SK-N-SH (cell line): ENCODE results near the gene ROMO1. TPM values are rescaled to one million over a fixed set of nuclear protein-coding genes. Genes with fewer than 3 reads are reported as not detected.

Experiments used
- CTCF ChIA-PET: fragments of 300-600, 350-600 bp; formaldehyde crosslinking; extraction: SDS; loops from one replicate; lab custom pipeline; 2021; lab: Yijun Ruan, JAX
- POLR2A ChIA-PET: fragments of 350-600 bp; sonication (Branson Sonifier 250); formaldehyde crosslinking; extraction: SDS; loops from one replicate; lab custom pipeline; 2020; ENCODE audit warnings: antibody characterized with exemption, inconsistent platforms; lab: Yijun Ruan, JAX
- DNase-seq: peaks from one replicate; pipeline ENCODE4 v3.0.0; 2012
- H2AFZ ChIP-seq: fragments of 200-600 bp; sonication (generic); 2 replicates; pipeline ENCODE4 v1.8.1; 2016; ENCODE audit warnings: antibody characterized with exemption, mild to moderate bottlenecking, low read depth
- H3F3A ChIP-seq: fragments of 200-600 bp; sonication (generic); replicated peaks from 2 replicates; pipeline ENCODE3; 2016; ENCODE audit warnings: antibody characterized with exemption, mild to moderate bottlenecking; ENCODE audit not compliant: insufficient read depth
- H3K27ac ChIP-seq, 2 experiments: fragments of 200-500 bp in 1 of 2; fragments of 200-600 bp in 1 of 2; sonication (Bioruptor generic) in 1 of 2; sonication (generic), shearing (Covaris generic) in 1 of 2; 2 replicates each; pipeline versions ENCODE4 v1.5.1 to v1.6.1; 2014 to 2016; ENCODE audit warnings: low read depth in 2 of 2, inconsistent platforms in 1 of 2, low read length in 1 of 2, mild to moderate bottlenecking in 1 of 2, mixed read lengths in 1 of 2
- H3K27me3 ChIP-seq: fragments of 200-600 bp; sonication (generic), shearing (Covaris generic); 2 replicates; pipeline ENCODE4 v1.6.1; 2016; ENCODE audit warnings: mixed run types; ENCODE audit not compliant: insufficient read depth
- H3K36me3 ChIP-seq, 2 experiments: fragments of 200-500 bp in 1 of 2; fragments of 200-600 bp in 1 of 2; sonication (Bioruptor generic) in 1 of 2; sonication (generic) in 1 of 2; replicated peaks in 1 of 2; 2 replicates each; pipeline versions ENCODE3 to v1.5.1; 2014 to 2016; ENCODE audit warnings: low read length in 1 of 2, mild to moderate bottlenecking in 1 of 2; ENCODE audit not compliant: insufficient read depth in 2 of 2, control insufficient read depth in 1 of 2
- H3K4me1 ChIP-seq, 2 experiments: fragments of 200-500 bp in 1 of 2; fragments of 200-600 bp in 1 of 2; sonication (Bioruptor generic) in 1 of 2; sonication (generic), shearing (Covaris generic) in 1 of 2; 2 replicates each; pipeline versions ENCODE4 v1.5.1 to v1.6.1; 2014 to 2016; ENCODE audit warnings: low read depth in 1 of 2, low read length in 1 of 2, mixed run types in 1 of 2; ENCODE audit not compliant: insufficient read depth in 2 of 2, control insufficient read depth in 1 of 2
- H3K4me2 ChIP-seq: fragments of 200-600 bp; sonication (generic), shearing (Covaris generic); 2 replicates; pipeline ENCODE4 v1.6.1; 2017; ENCODE audit warnings: mixed run types
- H3K4me3 ChIP-seq, 2 experiments: fragments of 200-500 bp in 1 of 2; fragments of 200-600 bp in 1 of 2; sonication (Bioruptor generic) in 1 of 2; sonication (generic), shearing (Covaris generic) in 1 of 2; 2 replicates each; pipeline versions ENCODE4 v1.5.1 to v1.8.1; 2014 to 2016; ENCODE audit warnings: low read depth in 2 of 2, inconsistent platforms in 1 of 2, low read length in 1 of 2, mild to moderate bottlenecking in 1 of 2, mixed read lengths in 1 of 2, moderate library complexity in 1 of 2
- H3K79me2 ChIP-seq: fragments of 200-600 bp; sonication (generic); 2 replicates; pipeline ENCODE4 v1.8.1; 2017; ENCODE audit warnings: mild to moderate bottlenecking; ENCODE audit not compliant: insufficient read depth
- H3K9ac ChIP-seq: fragments of 200-600 bp; sonication (generic); 2 replicates; pipeline ENCODE4 v1.6.1; 2017; ENCODE audit warnings: mixed run types
- H3K9me2 ChIP-seq: fragments of 200-600 bp; sonication (generic); 2 replicates; pipeline ENCODE4 v1.6.1; 2017; ENCODE audit warnings: mixed run types
- H3K9me3 ChIP-seq: fragments of 200-600 bp; sonication (generic); 2 replicates; pipeline ENCODE4 v1.6.1; 2017; ENCODE audit warnings: mixed run types, mild to moderate bottlenecking, moderate library complexity
- H4K20me1 ChIP-seq: fragments of 200-600 bp; sonication (generic); 2 replicates; pipeline ENCODE4 v1.6.1; 2017; ENCODE audit warnings: mild to moderate bottlenecking, mixed run types; ENCODE audit not compliant: insufficient read depth
- CHD2 ChIP-seq: fragments of 150-350 bp; IDR thresholded peaks from 2 replicates; pipeline ENCODE4 v1.6.1; 2018; ENCODE audit warnings: low read length; ENCODE audit not compliant: partially characterized antibody
- EP300 ChIP-seq, 2 experiments: IDR thresholded peaks; 2 replicates each; pipeline versions ENCODE4 v1.4.0 to v1.6.1; 2012; ENCODE audit warnings: borderline replicate concordance in 1 of 2, low read depth in 1 of 2, low read length in 1 of 2
- JUND ChIP-seq: IDR thresholded peaks from 2 replicates; pipeline ENCODE4 v1.4.0; 2012
- NFIC ChIP-seq: IDR thresholded peaks from 2 replicates; pipeline ENCODE4 v1.4.0; 2012; ENCODE audit warnings: borderline replicate concordance
- NRF1 ChIP-seq: IDR thresholded peaks from 2 replicates; pipeline ENCODE4 v1.6.1; 2012; ENCODE audit warnings: low read depth, mild to moderate bottlenecking, low read length
- POLR2AphosphoS5 ChIP-seq: IDR thresholded peaks from 2 replicates; pipeline ENCODE4 v1.6.1; 2012; ENCODE audit warnings: low read depth, low read length
- RCOR1 ChIP-seq: fragments of 150-350 bp; IDR thresholded peaks from 2 replicates; pipeline ENCODE4 v1.6.1; 2017; ENCODE audit warnings: antibody characterized with exemption, low read length
- RXRA ChIP-seq: IDR thresholded peaks from 2 replicates; pipeline ENCODE4 v1.4.0; 2012; ENCODE audit warnings: low read depth, mild to moderate bottlenecking, borderline replicate concordance
- SMC3 ChIP-seq: IDR thresholded peaks from 2 replicates; pipeline ENCODE4 v1.6.1; 2012; ENCODE audit warnings: low read depth, low read length, improper control_type of control experiment
- TCF12 ChIP-seq: IDR thresholded peaks from 2 replicates; pipeline ENCODE4 v1.4.0; 2012
- TEAD4 ChIP-seq: IDR thresholded peaks from 2 replicates; pipeline ENCODE4 v1.4.0; 2012; ENCODE audit warnings: mild to moderate bottlenecking, borderline replicate concordance; ENCODE audit not compliant: insufficient read depth
- USF2 ChIP-seq: fragments of 150-350 bp; IDR thresholded peaks from 2 replicates; pipeline ENCODE4 v1.6.1; 2017; ENCODE audit warnings: antibody characterized with exemption, low read length, low read depth, borderline replicate concordance
- WGBS: methylation state at CpG from one replicate; pipeline ENCODE4 v1.1.6; 2017; ENCODE audit warnings: low lambda C conversion rate; 5-methylcytosine and 5-hydroxymethylcytosine counted together
- polyA plus RNA-seq, 3 experiments: library from polyadenylated mRNA; depleted of rRNA; stranded (reverse); fragments of >200 nt; gene quantifications; 2 replicates each; pipeline ENCODE4 v1.2.3, GENCODE V29; 2012
- TF ChIP-seq, protein P1 (sequence below): IDR thresholded peaks from 2 replicates; pipeline ENCODE4 v1.4.0; 2012; ENCODE audit warnings: low read depth, borderline replicate concordance
- TF ChIP-seq, protein P2 (sequence below): IDR thresholded peaks from 2 replicates; pipeline ENCODE4 v1.4.0; 2012; ENCODE audit warnings: low read depth
- TF ChIP-seq, protein P3 (sequence below): fragments of 200-600 bp; sonication (generic); IDR thresholded peaks from 2 replicates; pipeline ENCODE4 v1.6.1; 2017; ENCODE audit warnings: antibody characterized with exemption, mild to moderate bottlenecking, moderate library complexity

The ROMO1 gene
- polyA plus RNA-seq, 1 of the 3 experiments (the other 2 are of a cell fraction): 1,273 TPM

DNA sequence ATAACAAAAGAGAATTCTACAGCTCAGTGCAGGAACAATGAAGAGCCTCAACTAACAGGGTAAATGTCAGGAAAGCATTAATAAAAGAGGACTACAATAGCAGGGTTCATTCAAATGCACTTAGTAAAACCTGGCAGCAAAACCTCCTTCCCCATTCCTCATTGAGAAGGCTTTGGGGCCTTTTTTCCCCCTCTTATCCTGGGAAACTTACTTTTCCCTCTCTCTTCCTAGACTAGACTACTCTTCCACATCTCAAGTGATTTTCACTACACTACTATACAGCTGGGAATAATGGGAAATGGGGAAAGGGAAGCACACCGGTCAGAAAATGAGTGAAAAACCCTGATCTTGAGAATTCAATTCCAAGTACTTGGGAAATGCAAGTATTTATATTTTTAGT lies 10.1 kb downstream of the ROMO1 start:
- TF ChIP-seq, protein P1, sequence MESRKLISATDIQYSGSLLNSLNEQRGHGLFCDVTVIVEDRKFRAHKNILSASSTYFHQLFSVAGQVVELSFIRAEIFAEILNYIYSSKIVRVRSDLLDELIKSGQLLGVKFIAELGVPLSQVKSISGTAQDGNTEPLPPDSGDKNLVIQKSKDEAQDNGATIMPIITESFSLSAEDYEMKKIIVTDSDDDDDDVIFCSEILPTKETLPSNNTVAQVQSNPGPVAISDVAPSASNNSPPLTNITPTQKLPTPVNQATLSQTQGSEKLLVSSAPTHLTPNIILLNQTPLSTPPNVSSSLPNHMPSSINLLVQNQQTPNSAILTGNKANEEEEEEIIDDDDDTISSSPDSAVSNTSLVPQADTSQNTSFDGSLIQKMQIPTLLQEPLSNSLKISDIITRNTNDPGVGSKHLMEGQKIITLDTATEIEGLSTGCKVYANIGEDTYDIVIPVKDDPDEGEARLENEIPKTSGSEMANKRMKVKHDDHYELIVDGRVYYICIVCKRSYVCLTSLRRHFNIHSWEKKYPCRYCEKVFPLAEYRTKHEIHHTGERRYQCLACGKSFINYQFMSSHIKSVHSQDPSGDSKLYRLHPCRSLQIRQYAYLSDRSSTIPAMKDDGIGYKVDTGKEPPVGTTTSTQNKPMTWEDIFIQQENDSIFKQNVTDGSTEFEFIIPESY: no peak
- TF ChIP-seq CHD2 (no peak), POLR2AphosphoS5 (no peak), NFIC (no peak), TCF12 (no peak), RXRA (no peak), EP300 (IDR thresholded peaks at IDR 0.05; ENCODE audit: borderline replicate concordance in 1 of 2, low read depth in 1 of 2, low read length in 1 of 2) (no peak), USF2 (no peak), JUND (no peak)
- no peak for DNase-seq
- ChIA-PET CTCF (interaction anchor here (1.0 to 4.3 kb wide), 5 partner anchors 9 to 206 kb away, joined by 3 to 18 read pairs (median 4); partner anchors contain the start of genes NFS1 and ROMO1), POLR2A (no interaction called here)
- Histone ChIP-seq H3K4me1 (peaks cover 0 to 21% of the 10 kb centered on the region in 2 experiments; a peak in 3 of 4 replicates), H3K27ac (peak overlapping the region; percentile 11 to 42; a peak in 2 of 4 replicates), H3K36me3 (peaks cover 91 to 98% of the 10 kb centered on the region in 2 experiments), H3K79me2 (peaks cover 93% of the 10 kb centered on the region), H4K20me1 (peaks cover 91% of the 10 kb centered on the region), H3K4me2 (no peak overlapping the region), H3K27me3 (no peaks in the 10 kb centered on the region), H3K9ac (no peak overlapping the region; the same call in 1 of the 2 replicates), H3K4me3 (no peak overlapping the region), H2AFZ (no peak overlapping the region), H3F3A (peaks cover 95% of the 10 kb centered on the region), H3K9me3 (no peaks in the 10 kb centered on the region), H3K9me2 (no peaks in the 10 kb centered on the region)
- 68% methylated on average over 1 of the region's 1 CpG for WGBS

DNA sequence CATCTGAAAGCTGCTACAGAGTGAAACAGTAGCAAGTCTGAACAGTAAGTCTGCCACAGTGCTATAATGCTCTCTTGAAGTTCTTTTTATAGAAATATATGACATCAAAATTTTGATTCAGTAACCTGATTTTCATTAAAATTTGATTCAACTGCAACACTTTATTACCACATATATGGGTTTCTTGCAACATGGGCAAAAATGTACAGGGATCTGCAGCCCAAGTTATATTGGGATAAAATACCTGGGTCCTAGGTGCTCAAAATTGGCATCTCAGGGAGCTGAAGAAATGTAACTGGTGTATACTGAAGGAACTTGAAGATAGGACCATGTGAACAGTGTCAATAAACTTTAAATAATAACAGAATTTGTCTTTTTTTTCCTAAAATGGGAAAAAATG lies 10.8 kb downstream of the ROMO1 start:
- H3K4me3 ChIP-seq: no peak overlapping the region
- H4K20me1 ChIP-seq: peaks cover 86% of the 10 kb centered on the region
- POLR2A ChIA-PET: no interaction called here
- H3F3A ChIP-seq: peaks cover 92% of the 10 kb centered on the region
- DNase-seq: no peak
- TF ChIP-seq TEAD4 (no peak), RCOR1 (no peak), SMC3 (no peak), EP300 (IDR thresholded peaks at IDR 0.05; ENCODE audit: borderline replicate concordance in 1 of 2, low read depth in 1 of 2, low read length in 1 of 2) (no peak), NRF1 (no peak), JUND (no peak)
- TF ChIP-seq, protein P2, sequence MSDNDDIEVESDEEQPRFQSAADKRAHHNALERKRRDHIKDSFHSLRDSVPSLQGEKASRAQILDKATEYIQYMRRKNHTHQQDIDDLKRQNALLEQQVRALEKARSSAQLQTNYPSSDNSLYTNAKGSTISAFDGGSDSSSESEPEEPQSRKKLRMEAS: no peak
- TF ChIP-seq, protein P3, sequence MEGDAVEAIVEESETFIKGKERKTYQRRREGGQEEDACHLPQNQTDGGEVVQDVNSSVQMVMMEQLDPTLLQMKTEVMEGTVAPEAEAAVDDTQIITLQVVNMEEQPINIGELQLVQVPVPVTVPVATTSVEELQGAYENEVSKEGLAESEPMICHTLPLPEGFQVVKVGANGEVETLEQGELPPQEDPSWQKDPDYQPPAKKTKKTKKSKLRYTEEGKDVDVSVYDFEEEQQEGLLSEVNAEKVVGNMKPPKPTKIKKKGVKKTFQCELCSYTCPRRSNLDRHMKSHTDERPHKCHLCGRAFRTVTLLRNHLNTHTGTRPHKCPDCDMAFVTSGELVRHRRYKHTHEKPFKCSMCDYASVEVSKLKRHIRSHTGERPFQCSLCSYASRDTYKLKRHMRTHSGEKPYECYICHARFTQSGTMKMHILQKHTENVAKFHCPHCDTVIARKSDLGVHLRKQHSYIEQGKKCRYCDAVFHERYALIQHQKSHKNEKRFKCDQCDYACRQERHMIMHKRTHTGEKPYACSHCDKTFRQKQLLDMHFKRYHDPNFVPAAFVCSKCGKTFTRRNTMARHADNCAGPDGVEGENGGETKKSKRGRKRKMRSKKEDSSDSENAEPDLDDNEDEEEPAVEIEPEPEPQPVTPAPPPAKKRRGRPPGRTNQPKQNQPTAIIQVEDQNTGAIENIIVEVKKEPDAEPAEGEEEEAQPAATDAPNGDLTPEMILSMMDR: no peak
- TF ChIP-seq, all 33 proteins: peak for 0
- peaks cover 91 to 98% of the 10 kb centered on the region in 2 experiments for H3K36me3 ChIP-seq
- no peak overlapping the region for H3K4me2 ChIP-seq
- no peak overlapping the region for H2AFZ ChIP-seq
- H3K79me2 ChIP-seq: peaks cover 93% of the 10 kb centered on the region
- no peaks in the 10 kb centered on the region for H3K27me3 ChIP-seq
- CTCF ChIA-PET: interaction anchor here (1.0 to 4.3 kb wide), 5 partner anchors 10 to 207 kb away, joined by 3 to 18 read pairs (median 4); partner anchors contain the start of genes NFS1 and ROMO1
- no peak overlapping the region for H3K9ac ChIP-seq
- H3K4me1 ChIP-seq: peaks cover 0 to 21% of the 10 kb centered on the region in 2 experiments; a peak in 3 of 4 replicates
- H3K9me2 ChIP-seq: no peaks in the 10 kb centered on the region
- no peaks in the 10 kb centered on the region for H3K9me3 ChIP-seq
- peak overlapping the region in 1 of 2 experiments; percentile 42; a peak in 2 of 4 replicates for H3K27ac ChIP-seq
